Measurements from ENCODE around the gene CDY2A. TPM values are rescaled to one million over a fixed set of nuclear protein-coding genes. Genes with fewer than 3 reads are reported as not detected.
"Not testable (repeated sequence)": the region's sequence is repeated elsewhere in the genome, so short reads cannot be mapped to it uniquely, and the experiment has no call there.

CDY2A gene
- not detected for total RNA-seq

GRCh38 chrY:18025487-18025886 lies at the start of gene CDY2A:
TSS of gene CDY2A (plus strand) at chrY:18025787. CDS start at chrY:18026115, 328 bp downstream.
- H3K27me3 ChIP-seq; H3K9ac ChIP-seq (ENCODE audit: low read depth in 2 of 2, low read length in 2 of 2); H3K27ac ChIP-seq; DNase-seq; intact Hi-C loops (cut with DNase I); H3K4me1 ChIP-seq; H3K9me3 ChIP-seq; H3K36me3 ChIP-seq; H3K4me3 ChIP-seq: not testable (repeated sequence)

- intact Hi-C loops (cut with DNase I); DNase-seq; H3K9me3 ChIP-seq; H3K4me1 ChIP-seq; H3K27ac ChIP-seq; H3K4me3 ChIP-seq; H3K27me3 ChIP-seq; H3K36me3 ChIP-seq; H3K9ac ChIP-seq (ENCODE audit: low read depth in 2 of 2, low read length in 2 of 2): not testable (repeated sequence)
These were observed 28.0 kb upstream of the CDY2A start for GRCh38 chrY:17997586-17997985.

- H3K4me1 ChIP-seq; H3K36me3 ChIP-seq; H3K9me3 ChIP-seq; H3K4me3 ChIP-seq; DNase-seq; intact Hi-C loops (cut with DNase I); H3K9ac ChIP-seq (ENCODE audit: low read depth in 2 of 2, low read length in 2 of 2); H3K27ac ChIP-seq; H3K27me3 ChIP-seq: not testable (repeated sequence)
These were observed 27.3 kb upstream of the CDY2A start for GRCh38 chrY:17998266-17998665.

GRCh38 chrY:18023897-18024296 lies 1.7 kb upstream of the CDY2A start:
- DNase-seq; H3K27ac ChIP-seq; H3K9me3 ChIP-seq; H3K4me1 ChIP-seq; H3K9ac ChIP-seq (ENCODE audit: low read depth in 2 of 2, low read length in 2 of 2); intact Hi-C loops (cut with DNase I); H3K36me3 ChIP-seq; H3K4me3 ChIP-seq; H3K27me3 ChIP-seq: not testable (repeated sequence)

GRCh38 chrY:18028845-18029244 lies 3.3 kb downstream of the CDY2A start:
- H3K4me1 ChIP-seq; H3K36me3 ChIP-seq; H3K9me3 ChIP-seq; intact Hi-C loops (cut with DNase I); H3K27me3 ChIP-seq; H3K4me3 ChIP-seq; H3K9ac ChIP-seq (ENCODE audit: low read depth in 2 of 2, low read length in 2 of 2); DNase-seq; H3K27ac ChIP-seq: not testable (repeated sequence)

- H3K27me3 ChIP-seq; DNase-seq; H3K4me1 ChIP-seq; H3K36me3 ChIP-seq; intact Hi-C loops (cut with DNase I); H3K4me3 ChIP-seq; H3K27ac ChIP-seq; H3K9ac ChIP-seq (ENCODE audit: low read depth in 2 of 2, low read length in 2 of 2); H3K9me3 ChIP-seq: not testable (repeated sequence)
These were observed 4.6 kb downstream of the CDY2A start for GRCh38 chrY:18030178-18030577.

GRCh38 chrY:18034100-18034814 lies 8.7 kb downstream of the CDY2A start:
- H3K4me3 ChIP-seq; H3K9me3 ChIP-seq; H3K27ac ChIP-seq; H3K9ac ChIP-seq (ENCODE audit: low read depth in 2 of 2, low read length in 2 of 2); DNase-seq; H3K36me3 ChIP-seq; H3K4me1 ChIP-seq; H3K27me3 ChIP-seq; intact Hi-C loops (cut with DNase I): not testable (repeated sequence)

GRCh38 chrY:18034864-18035263 lies 9.3 kb downstream of the CDY2A start:
- H3K9me3 ChIP-seq; H3K27me3 ChIP-seq; H3K4me3 ChIP-seq; H3K36me3 ChIP-seq; intact Hi-C loops (cut with DNase I); DNase-seq; H3K9ac ChIP-seq (ENCODE audit: low read depth in 2 of 2, low read length in 2 of 2); H3K4me1 ChIP-seq; H3K27ac ChIP-seq: not testable (repeated sequence)

- H3K36me3 ChIP-seq; H3K4me3 ChIP-seq; DNase-seq; H3K27me3 ChIP-seq; H3K27ac ChIP-seq; H3K9ac ChIP-seq (ENCODE audit: low read depth in 2 of 2, low read length in 2 of 2); H3K9me3 ChIP-seq; intact Hi-C loops (cut with DNase I); H3K4me1 ChIP-seq: not testable (repeated sequence)
These were observed 19.4 kb downstream of the CDY2A start for GRCh38 chrY:18044990-18045389.

GRCh38 chrY:18048149-18049040 lies 22.8 kb downstream of the CDY2A start:
- intact Hi-C loops (cut with DNase I); H3K4me3 ChIP-seq; H3K27ac ChIP-seq; H3K9me3 ChIP-seq; H3K36me3 ChIP-seq; H3K4me1 ChIP-seq; DNase-seq; H3K27me3 ChIP-seq; H3K9ac ChIP-seq (ENCODE audit: low read depth in 2 of 2, low read length in 2 of 2): not testable (repeated sequence)

- H3K27ac ChIP-seq; H3K9me3 ChIP-seq; H3K9ac ChIP-seq (ENCODE audit: low read depth in 2 of 2, low read length in 2 of 2); intact Hi-C loops (cut with DNase I); H3K36me3 ChIP-seq; H3K4me3 ChIP-seq; H3K27me3 ChIP-seq; H3K4me1 ChIP-seq; DNase-seq: not testable (repeated sequence)
These were observed 23.5 kb downstream of the CDY2A start for GRCh38 chrY:18049061-18049460.

GRCh38 chrY:18056473-18056872 lies 30.9 kb downstream of the CDY2A start:
- H3K9ac ChIP-seq (ENCODE audit: low read depth in 2 of 2, low read length in 2 of 2); H3K36me3 ChIP-seq; H3K9me3 ChIP-seq; H3K4me1 ChIP-seq; intact Hi-C loops (cut with DNase I); DNase-seq; H3K27me3 ChIP-seq; H3K4me3 ChIP-seq; H3K27ac ChIP-seq: not testable (repeated sequence)

GRCh38 chrY:18073464-18073863 lies 47.9 kb downstream of the CDY2A start:
- H3K27ac ChIP-seq, H3K9me3 ChIP-seq, H3K27me3 ChIP-seq: not testable (repeated sequence)

More at GRCh38 chrY:18073464-18073863, 47.9 kb downstream of the CDY2A start:
- H3K4me3 ChIP-seq; H3K4me1 ChIP-seq; H3K36me3 ChIP-seq; H3K9ac ChIP-seq (ENCODE audit: low read depth in 2 of 2, low read length in 2 of 2); DNase-seq; intact Hi-C loops (cut with DNase I): not testable (repeated sequence)

Data from colonic mucosa (tissue), 4 donors.